GM12873 (cell line): Measurements from ENCODE around the gene HAO2.

Experiments used
- CTCF ChIP-seq: IDR thresholded peaks from 2 replicates; pipeline ENCODE4 v1.5.1; 2012; ENCODE audit warnings: low read depth, mild to moderate bottlenecking, moderate library complexity, low read length, control low read depth; ENCODE audit not compliant: insufficient read depth; ENCODE audit errors: missing control alignments

The HAO2 gene

DNA sequence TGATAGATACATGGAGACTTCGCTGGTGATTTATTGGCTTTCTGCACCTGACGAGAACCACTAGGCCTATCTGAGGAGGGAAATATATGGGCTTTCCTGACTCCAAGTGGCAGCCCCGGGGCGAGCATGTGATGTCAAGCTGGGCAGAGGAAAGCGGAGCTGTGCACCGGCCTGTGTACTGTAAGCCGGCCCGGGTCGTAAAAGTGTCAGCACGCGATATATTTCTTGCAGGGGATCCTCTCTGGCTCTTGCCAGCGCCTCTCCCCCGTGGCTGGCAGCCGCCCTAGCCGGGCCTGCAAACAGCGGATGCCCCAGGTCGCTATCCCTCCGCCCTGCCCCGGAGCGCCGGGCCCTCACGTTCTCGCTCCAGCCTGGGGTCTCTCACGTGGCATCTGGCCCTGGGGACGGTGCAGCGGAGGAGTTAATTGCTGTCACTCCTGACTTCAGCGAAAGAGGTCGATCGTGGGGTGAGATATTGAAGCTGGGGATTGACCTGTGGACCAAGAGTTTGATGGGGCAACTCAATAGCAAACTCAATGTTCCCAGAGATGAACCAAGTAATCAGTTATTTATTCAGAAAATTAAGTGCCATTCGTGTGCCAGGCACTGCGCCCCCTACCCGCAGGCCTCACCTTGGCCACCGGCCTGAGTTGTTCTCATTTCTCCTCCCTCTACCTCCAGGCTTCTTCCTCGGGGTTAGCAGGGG is 41.0 kb upstream of the HAO2 start:
- TF ChIP-seq CTCF = peak; percentile 63

- TF ChIP-seq CTCF = no peak
These were observed 38.8 kb upstream of the HAO2 start for GRCh38 chr1:119329541-119330461.

DNA sequence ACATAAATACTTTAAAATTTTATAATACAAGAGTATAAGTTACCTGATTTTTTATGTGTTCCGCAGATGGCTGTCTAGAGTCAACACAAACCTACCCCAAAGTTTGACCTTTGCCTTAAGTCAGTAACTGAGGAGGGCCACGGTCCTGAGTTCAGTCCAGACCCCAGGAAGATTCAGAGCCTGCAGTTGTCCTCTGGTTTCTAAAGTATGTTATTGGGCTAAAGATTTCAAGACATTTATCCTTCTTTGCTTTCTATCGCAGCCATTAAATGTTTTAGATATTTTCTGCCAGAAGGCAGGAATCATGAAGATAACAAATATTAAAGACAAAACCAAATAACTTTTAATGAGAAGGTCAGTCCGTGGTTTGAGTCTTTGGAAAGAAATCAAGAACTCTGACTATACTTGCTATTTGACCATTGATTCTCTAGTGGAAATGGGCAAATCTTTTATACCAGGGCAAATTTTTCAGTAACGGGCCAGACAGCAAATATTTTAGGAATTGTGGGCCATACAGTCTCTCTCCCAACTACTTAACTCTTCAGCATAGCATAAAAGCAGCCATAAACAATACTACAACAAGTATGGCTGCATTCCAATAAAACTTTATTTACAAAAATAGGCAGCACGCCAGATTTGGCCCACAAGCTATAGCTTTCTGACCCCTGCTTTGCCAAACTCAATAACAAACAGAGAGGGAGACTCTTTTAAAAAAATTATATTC is 38.0 kb upstream of the HAO2 start:
- TF ChIP-seq CTCF = no peak

GRCh38 chr1:119331190-119331515 is 37.4 kb upstream of the HAO2 start:
- TF ChIP-seq CTCF = no peak

DNA sequence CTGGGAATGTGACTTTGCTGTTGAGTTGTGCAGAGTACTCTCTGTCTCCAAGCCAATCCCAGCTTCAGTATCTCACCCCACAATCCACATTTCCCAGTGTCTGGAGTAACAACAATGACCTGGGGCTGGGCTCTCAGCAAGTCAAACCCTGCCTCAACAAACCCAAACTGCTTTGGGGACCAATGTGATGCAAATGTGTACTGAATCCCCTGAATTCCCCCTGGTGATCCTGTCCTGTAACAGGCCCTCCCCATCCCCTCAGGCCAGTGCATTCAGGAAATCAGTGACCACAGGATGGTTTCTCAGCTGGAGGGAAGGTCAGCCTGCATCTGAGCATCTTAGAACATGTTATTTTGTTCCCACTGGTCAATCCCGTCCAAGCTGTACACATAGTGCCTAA is 36.7 kb upstream of the HAO2 start:
- TF ChIP-seq CTCF = no peak

DNA sequence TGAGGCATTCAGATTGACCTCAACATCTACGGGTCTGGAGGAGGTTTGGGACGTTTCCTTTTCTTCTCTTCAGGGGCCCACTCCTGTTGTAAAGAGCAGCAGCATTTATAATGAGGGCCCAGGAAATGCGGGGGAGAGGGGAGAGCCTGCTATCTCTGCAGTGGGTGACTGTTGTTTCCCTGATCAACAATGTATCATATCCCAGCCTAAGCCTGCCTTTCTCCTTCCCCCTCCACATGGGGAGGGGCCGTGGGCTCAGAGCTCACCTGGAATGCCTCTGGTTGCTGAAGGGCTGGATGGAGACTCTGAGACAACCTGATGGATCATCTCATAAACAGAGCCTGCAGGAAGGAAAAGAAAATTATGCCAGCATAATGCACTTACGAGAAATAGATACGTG is 36.0 kb upstream of the HAO2 start:
- no peak for TF ChIP-seq CTCF

- TF ChIP-seq CTCF = no peak
These were observed 35.3 kb upstream of the HAO2 start for GRCh38 chr1:119333163-119333896.
